HepG2 (cell line): ENCODE results near the gene SYTL1. TPM values are rescaled to one million over a fixed set of nuclear protein-coding genes. Genes with fewer than 3 reads are reported as not detected.

Source experiments
- ATAC-seq: fragments of 200-7000 bp; cut with Tn5 transposase; 3 replicates; pipeline ENCODE4 v1.9.1; 2020; ENCODE audit warnings: mild to moderate bottlenecking, moderate library complexity
- BruUV-seq: library from RNA; stranded (reverse); fragments of 400-500 nt; replicated peaks from 2 replicates; lab custom pipeline; 2021; lab: Mats Ljungman, UMichigan
- CTCF ChIA-PET: fragments of 300-600 bp; formaldehyde crosslinking; extraction: SDS; loops from one replicate; lab custom pipeline; 2021; ENCODE audit warnings: low total read pairs, inconsistent platforms, low intra/inter-chr PET ratio; lab: Yijun Ruan, JAX
- POLR2A ChIA-PET: fragments of 350-600 bp; sonication (Branson Sonifier 250); formaldehyde crosslinking; loops from one replicate; lab custom pipeline; 2020; ENCODE audit warnings: antibody characterized with exemption, inconsistent platforms; lab: Yijun Ruan, JAX
- DNase-seq: peaks from one replicate; pipeline ENCODE4 v3.0.0-alpha.2; 2015; ENCODE audit warnings: low spot score
- FAIRE-seq: peaks from 3 replicates; lab custom pipeline; 2011; peaks lifted over from hg19 to GRCh38; lab: Jason Lieb, UNC
- H2AFZ ChIP-seq: one replicate; pipeline ENCODE4 v1.6.1; 2011; ENCODE audit warnings: low read length, inconsistent platforms
- H3K27ac ChIP-seq: fragments of 300-600 bp; 3 replicates; pipeline ENCODE4 v1.8.0; 2011; ENCODE audit warnings: mixed run types, mild to moderate bottlenecking, mixed read lengths, low read length, inconsistent platforms; ENCODE audit not compliant: insufficient read depth; ENCODE audit errors: extremely low read length
- H3K27me3 ChIP-seq, 2 experiments: fragments of 200-600 bp in 1 of 2; 2 replicates in 1 of 2; 3 replicates in 1 of 2; pipeline versions ENCODE4 v1.6.0 to v1.8.0; 2011; ENCODE audit warnings: low read length in 2 of 2, mild to moderate bottlenecking in 2 of 2, moderate library complexity in 2 of 2, inconsistent platforms in 1 of 2; ENCODE audit not compliant: insufficient read depth in 2 of 2, control insufficient read depth in 1 of 2
- H3K36me3 ChIP-seq, 2 experiments: fragments of 200-600 bp in 1 of 2; replicated peaks in 1 of 2; 2 replicates in 1 of 2; 3 replicates in 1 of 2; pipeline versions ENCODE4 v1.5.1 to v1.8.0; 2011; ENCODE audit warnings: low read length in 2 of 2, inconsistent platforms in 1 of 2; ENCODE audit not compliant: insufficient read depth in 2 of 2, control insufficient read depth in 1 of 2
- H3K4me1 ChIP-seq: 2 replicates; pipeline ENCODE4 v1.5.1; 2012; ENCODE audit warnings: low read length, inconsistent platforms; ENCODE audit not compliant: insufficient read depth
- H3K4me2 ChIP-seq: 2 replicates; pipeline ENCODE4 v1.6.0; 2011; ENCODE audit warnings: low read depth, low read length, inconsistent platforms
- H3K4me3 ChIP-seq, 3 experiments: fragments of 200-600 bp in 1 of 3; sonication (generic), shearing (Covaris generic) in 1 of 3; replicated peaks in 1 of 3; 2 replicates each; pipeline ENCODE4 v1.5.1; 2011 to 2016; ENCODE audit warnings: low read length in 3 of 3, inconsistent platforms in 2 of 3, low read depth in 2 of 3, mild to moderate bottlenecking in 2 of 3, control low read depth in 1 of 3, mixed read lengths in 1 of 3; ENCODE audit not compliant: insufficient read depth in 1 of 3
- H3K79me2 ChIP-seq: one replicate; pipeline ENCODE4 v1.6.1; 2011; ENCODE audit warnings: low read length, inconsistent platforms; ENCODE audit not compliant: insufficient read depth
- H3K9ac ChIP-seq: 2 replicates; pipeline ENCODE4 v1.6.0; 2011; ENCODE audit warnings: mild to moderate bottlenecking, low read depth, low read length, inconsistent platforms; ENCODE audit not compliant: insufficient read depth
- H3K9me3 ChIP-seq: 2 replicates; pipeline ENCODE4 v1.5.1; 2012; ENCODE audit warnings: mild to moderate bottlenecking, low read length
- H4K20me1 ChIP-seq: 2 replicates; pipeline ENCODE4 v1.6.0; 2011; ENCODE audit warnings: inconsistent platforms, mild to moderate bottlenecking, low read length, moderate library complexity; ENCODE audit not compliant: insufficient read depth
- EP300 ChIP-seq, 3 experiments: sonication (generic) in 1 of 3; formaldehyde crosslinking in 1 of 3; IDR thresholded peaks; 2 replicates each; pipeline versions ENCODE4 v1.5.1 to v1.6.1; 2011 to 2020; ENCODE audit warnings: low read depth in 2 of 3, low read length in 2 of 3, borderline replicate concordance in 1 of 3, improper control_type of control experiment in 1 of 3, mild to moderate bottlenecking in 1 of 3, missing genetic modification reagents in 1 of 3, moderate library complexity in 1 of 3
- RARA ChIP-seq: IDR thresholded peaks from 2 replicates; pipeline ENCODE4 v1.6.1; 2016; ENCODE audit warnings: missing genetic modification reagents, missing compliant biosample characterization
- ZZZ3 ChIP-seq: sonication (generic); formaldehyde crosslinking; IDR thresholded peaks from 2 replicates; pipeline ENCODE4 v1.4.0; 2020; ENCODE audit warnings: missing genetic modification reagents, mild to moderate bottlenecking, borderline replicate concordance
- WGBS: methylation state at CpG from one replicate; pipeline ENCODE4 v1.1.6; 2017; ENCODE audit warnings: low lambda C conversion rate; 5-methylcytosine and 5-hydroxymethylcytosine counted together
- in situ Hi-C: cut with HindIII; loops from 2 replicates; pipeline ENCODE4 v1.10.0; 2017; ENCODE audit warnings: low pct_unique_long_range_greater_than_20kb; ENCODE audit not compliant: extremely low pct_ligation_motif_present
- intact Hi-C: fragments of 100-400 bp; cut with micrococcal nuclease; formaldehyde crosslinking; loops from one replicate; pipeline ENCODE4 v1.10.0; 2022; ENCODE audit not compliant: unreplicated experiment
- polyA plus RNA-seq, 8 experiments: library from polyadenylated mRNA; depleted of rRNA in 3 of 8; stranded (reverse) in 7 of 8; unstranded in 1 of 8; fragments of >200 nt; fragmentation: Illumina TruSeq in 4 of 8; extraction: Trizol in 4 of 8; gene quantifications; 2 replicates each; pipeline versions ENCODE4 v1.2.1 to v1.2.3, GENCODE V29; 2011 to 2016; ENCODE audit warnings: low read depth in 4 of 8, missing spikeins in 1 of 8, mixed read lengths in 1 of 8; ENCODE audit not compliant: insufficient read depth in 1 of 8
- total RNA-seq, 5 experiments: library from RNA; depleted of rRNA; stranded (reverse); fragments of >200 nt; fragmentation: Illumina TruSeq; extraction: Trizol; gene quantifications; 2 replicates each; pipeline ENCODE4 v1.2.3, GENCODE V29; 2016; ENCODE audit warnings: low read depth in 1 of 5
- TF ChIP-seq, protein P1 (sequence below): sonication (generic); formaldehyde crosslinking; IDR thresholded peaks from 2 replicates; pipeline ENCODE4 v1.4.0; 2020; ENCODE audit warnings: low read depth, mild to moderate bottlenecking, missing genetic modification reagents
- TF ChIP-seq, protein P2 (sequence below): sonication (generic); formaldehyde crosslinking; IDR thresholded peaks from 2 replicates; pipeline ENCODE4 v1.5.0; 2020; ENCODE audit warnings: mild to moderate bottlenecking, missing genetic modification reagents, borderline replicate concordance

SYTL1 gene
- total and polyA plus RNA-seq, 2 of the 13 experiments (the other 11 are each of a cell fraction or from before 2014, with no cell fraction given): 11.1 to 17.8 TPM

DNA sequence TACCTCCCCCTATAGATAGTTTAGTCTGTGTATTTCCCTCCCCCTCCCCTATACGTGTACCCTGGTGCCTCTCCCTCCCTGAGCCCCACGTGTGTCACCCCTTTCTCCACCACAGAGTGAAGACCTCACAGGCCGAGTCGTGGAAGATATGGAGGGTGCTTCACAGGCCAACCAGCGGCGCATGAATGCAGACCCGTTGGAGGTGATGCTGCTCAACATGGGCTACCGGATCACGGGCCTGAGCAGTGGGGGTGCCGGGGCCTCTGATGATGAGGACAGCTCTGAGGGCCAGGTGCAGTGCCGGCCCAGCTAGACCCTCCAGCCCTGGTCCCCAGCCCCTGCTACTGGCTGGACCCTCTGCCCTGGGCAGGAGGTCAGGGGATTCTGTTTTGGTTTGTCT is 35.8 kb upstream of the SYTL1 start:
- intact Hi-C loops (no loop called here), in situ Hi-C loops (no loop called here)
- no peak for FAIRE-seq
- Histone ChIP-seq H3K36me3 (no peaks in the 10 kb centered on the region), H3K27ac (no peak overlapping the region), H3K4me3 (no peak overlapping the region), H3K4me1 (no peaks in the 10 kb centered on the region), H3K9me3 (no peaks in the 10 kb centered on the region), H3K27me3 (no peaks in the 10 kb centered on the region), H4K20me1 (no peaks in the 10 kb centered on the region), H2AFZ (no peak overlapping the region), H3K79me2 (no peaks in the 10 kb centered on the region), H3K4me2 (no peak overlapping the region), H3K9ac (no peak overlapping the region)
- DNase-seq: no peak
- CTCF ChIA-PET: interaction anchor here (1.2 kb wide), 1 partner anchor 52 kb away, joined by 3 read pairs; no protein-coding TSS in a partner anchor
- no peak for ATAC-seq
- BruUV-seq: no TSS peak
- POLR2A ChIA-PET: no interaction called here
- TF ChIP-seq EP300 (IDR thresholded peaks at IDR 0.05; ENCODE audit: low read depth in 2 of 2, low read length in 2 of 2) (no peak), EP300 (CRISPR knock-in tag; IDR thresholded peaks at IDR 0.05; ENCODE audit: borderline replicate concordance) (no peak), ZZZ3 (no peak), RARA (CRISPR knock-in tag) (no peak)
- TF ChIP-seq, protein P1, sequence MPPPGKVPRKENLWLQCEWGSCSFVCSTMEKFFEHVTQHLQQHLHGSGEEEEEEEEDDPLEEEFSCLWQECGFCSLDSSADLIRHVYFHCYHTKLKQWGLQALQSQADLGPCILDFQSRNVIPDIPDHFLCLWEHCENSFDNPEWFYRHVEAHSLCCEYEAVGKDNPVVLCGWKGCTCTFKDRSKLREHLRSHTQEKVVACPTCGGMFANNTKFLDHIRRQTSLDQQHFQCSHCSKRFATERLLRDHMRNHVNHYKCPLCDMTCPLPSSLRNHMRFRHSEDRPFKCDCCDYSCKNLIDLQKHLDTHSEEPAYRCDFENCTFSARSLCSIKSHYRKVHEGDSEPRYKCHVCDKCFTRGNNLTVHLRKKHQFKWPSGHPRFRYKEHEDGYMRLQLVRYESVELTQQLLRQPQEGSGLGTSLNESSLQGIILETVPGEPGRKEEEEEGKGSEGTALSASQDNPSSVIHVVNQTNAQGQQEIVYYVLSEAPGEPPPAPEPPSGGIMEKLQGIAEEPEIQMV (CRISPR knock-in tag): no peak
- TF ChIP-seq, protein P2, sequence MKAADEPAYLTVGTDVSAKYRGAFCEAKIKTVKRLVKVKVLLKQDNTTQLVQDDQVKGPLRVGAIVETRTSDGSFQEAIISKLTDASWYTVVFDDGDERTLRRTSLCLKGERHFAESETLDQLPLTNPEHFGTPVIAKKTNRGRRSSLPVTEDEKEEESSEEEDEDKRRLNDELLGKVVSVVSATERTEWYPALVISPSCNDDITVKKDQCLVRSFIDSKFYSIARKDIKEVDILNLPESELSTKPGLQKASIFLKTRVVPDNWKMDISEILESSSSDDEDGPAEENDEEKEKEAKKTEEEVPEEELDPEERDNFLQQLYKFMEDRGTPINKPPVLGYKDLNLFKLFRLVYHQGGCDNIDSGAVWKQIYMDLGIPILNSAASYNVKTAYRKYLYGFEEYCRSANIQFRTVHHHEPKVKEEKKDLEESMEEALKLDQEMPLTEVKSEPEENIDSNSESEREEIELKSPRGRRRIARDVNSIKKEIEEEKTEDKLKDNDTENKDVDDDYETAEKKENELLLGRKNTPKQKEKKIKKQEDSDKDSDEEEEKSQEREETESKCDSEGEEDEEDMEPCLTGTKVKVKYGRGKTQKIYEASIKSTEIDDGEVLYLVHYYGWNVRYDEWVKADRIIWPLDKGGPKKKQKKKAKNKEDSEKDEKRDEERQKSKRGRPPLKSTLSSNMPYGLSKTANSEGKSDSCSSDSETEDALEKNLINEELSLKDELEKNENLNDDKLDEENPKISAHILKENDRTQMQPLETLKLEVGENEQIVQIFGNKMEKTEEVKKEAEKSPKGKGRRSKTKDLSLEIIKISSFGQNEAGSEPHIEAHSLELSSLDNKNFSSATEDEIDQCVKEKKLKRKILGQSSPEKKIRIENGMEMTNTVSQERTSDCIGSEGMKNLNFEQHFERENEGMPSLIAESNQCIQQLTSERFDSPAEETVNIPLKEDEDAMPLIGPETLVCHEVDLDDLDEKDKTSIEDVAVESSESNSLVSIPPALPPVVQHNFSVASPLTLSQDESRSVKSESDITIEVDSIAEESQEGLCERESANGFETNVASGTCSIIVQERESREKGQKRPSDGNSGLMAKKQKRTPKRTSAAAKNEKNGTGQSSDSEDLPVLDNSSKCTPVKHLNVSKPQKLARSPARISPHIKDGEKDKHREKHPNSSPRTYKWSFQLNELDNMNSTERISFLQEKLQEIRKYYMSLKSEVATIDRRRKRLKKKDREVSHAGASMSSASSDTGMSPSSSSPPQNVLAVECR (CRISPR knock-in tag): no peak
- WGBS: 71% methylated on average over 5 of the region's 11 CpGs
